IPS-18c (cell line): ENCODE data around the gene ANK2.

Experiments used
- H3K4me3 ChIP-seq: 2 replicates; pipeline ENCODE4 v1.7.0; 2013; ENCODE audit warnings: low read depth, mild to moderate bottlenecking, low read length, moderate library complexity; ENCODE audit not compliant: insufficient read depth
- H3K9me3 ChIP-seq: one replicate; pipeline ENCODE4 v1.6.1; 2013; ENCODE audit warnings: mild to moderate bottlenecking, low read length, moderate library complexity; ENCODE audit not compliant: control insufficient read depth, insufficient read depth

Gene ANK2

DNA sequence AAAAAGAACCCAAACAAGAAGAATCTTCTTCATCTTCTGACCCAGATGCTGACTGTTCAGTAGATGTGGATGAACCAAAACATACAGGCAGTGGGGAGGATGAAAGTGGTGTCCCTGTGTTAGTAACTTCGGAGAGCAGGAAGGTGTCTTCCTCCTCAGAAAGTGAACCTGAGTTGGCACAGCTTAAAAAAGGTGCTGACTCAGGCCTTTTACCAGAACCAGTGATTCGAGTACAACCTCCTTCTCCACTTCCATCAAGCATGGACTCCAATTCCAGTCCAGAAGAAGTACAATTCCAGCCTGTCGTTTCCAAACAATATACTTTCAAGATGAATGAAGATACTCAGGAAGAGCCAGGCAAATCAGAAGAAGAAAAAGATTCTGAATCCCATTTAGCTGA, 307.0 kb downstream of the ANK2 start:
- no peaks in the 10 kb centered on the region for H3K9me3 ChIP-seq
- H3K4me3 ChIP-seq, result no peak overlapping the region

GRCh38 chr4:113358784-113359183, 309.3 kb downstream of the ANK2 start:
- Histone ChIP-seq H3K4me3 (no peak overlapping the region), H3K9me3 (no peaks in the 10 kb centered on the region)

DNA sequence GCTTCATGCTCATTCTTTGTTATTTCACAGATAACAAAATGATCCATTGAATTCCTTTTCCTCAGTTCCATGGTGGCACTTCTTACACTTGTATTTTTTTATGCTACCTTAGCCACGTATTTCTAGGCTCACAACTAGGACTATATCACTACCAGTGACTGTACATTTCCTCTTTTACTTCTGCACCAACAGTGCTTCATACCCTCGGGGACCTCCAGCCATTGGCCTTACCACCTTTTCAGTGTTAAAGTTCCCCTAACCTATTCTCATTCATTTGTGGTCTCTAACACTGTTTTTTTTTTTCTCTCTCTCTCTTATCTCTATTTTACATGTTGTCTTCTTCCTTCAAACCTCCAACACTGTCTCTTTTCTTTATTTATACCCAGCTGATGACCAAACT, 315.9 kb downstream of the ANK2 start:
- Histone ChIP-seq H3K9me3 (no peaks in the 10 kb centered on the region), H3K4me3 (no peak overlapping the region)

DNA sequence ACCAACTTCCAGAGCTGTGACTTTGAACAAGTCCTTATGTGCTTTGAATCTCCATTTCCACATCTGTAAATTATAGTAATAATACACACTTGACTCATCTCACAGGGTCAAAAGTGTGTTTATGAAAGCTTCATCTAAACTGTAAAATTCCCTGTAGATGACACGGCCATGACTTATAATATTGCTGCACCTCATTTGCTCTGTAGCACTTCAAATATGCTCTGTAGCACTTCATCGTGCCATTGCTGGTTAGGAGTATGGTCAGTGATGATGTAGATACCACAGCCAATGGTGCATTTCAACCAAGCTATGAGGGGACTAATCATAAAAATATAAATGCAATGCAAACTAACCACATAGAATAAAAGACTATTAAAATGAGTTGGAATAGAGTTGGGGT, 318.6 kb downstream of the ANK2 start:
- no peaks in the 10 kb centered on the region for H3K9me3 ChIP-seq
- H3K4me3 ChIP-seq, result no peak overlapping the region

GRCh38 chr4:113371111-113371510, 321.7 kb downstream of the ANK2 start:
- no peak overlapping the region for H3K4me3 ChIP-seq
- no peaks in the 10 kb centered on the region for H3K9me3 ChIP-seq

DNA sequence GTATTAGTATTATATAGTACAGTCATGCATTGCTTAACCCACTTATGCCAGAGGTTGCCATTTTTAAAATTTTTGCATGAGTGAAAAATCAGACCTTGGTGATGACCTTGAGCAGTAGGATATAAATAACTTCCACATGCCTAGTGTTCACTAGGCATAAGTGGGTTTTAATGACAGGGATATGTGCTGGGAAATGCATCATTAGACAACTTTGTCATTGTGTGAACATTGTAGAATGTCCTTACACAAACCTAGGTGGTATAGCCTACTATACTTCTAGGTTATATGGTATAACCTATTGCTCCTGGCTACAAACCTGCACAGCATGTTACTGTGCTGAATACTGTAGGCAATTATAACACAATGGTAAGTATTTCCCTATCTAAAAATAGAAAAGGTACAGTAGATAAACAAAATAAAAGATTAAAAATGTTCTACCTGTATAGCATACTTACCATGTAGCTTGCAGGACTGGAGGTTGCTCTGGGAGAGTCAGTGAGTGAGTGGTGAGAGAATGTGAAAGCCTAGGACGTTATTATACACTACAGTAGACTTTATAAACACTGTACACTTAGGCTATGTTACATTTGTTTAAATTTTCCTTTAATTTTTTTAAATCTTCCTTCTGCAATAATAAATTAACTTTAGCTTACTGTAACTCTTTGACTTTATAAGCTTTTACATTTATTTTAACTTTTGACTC, 326.7 kb downstream of the ANK2 start:
- no peak overlapping the region for H3K4me3 ChIP-seq
- no peaks in the 10 kb centered on the region for H3K9me3 ChIP-seq

- no peaks in the 10 kb centered on the region for H3K9me3 ChIP-seq
- no peak overlapping the region for H3K4me3 ChIP-seq
Observed at GRCh38 chr4:113378836-113379235, 329.4 kb downstream of the ANK2 start.

DNA sequence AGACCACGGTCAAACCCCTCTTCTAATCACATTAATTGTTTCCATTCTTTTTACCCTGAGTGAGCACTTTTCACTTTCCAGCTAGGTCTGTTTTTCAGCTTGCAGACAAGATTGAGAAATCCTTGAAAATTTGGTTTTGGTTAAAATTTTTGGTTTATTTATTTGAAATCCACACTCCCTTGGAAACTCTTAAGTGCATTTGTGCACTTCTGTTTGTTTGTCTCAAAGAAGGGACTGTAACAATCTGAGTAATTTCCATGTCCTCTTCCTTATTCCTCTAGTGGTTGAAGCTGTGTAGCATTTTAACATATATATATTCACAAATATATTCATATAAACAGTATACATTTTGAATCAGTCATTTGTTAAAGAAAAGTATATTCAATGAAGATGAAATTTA, 333.3 kb downstream of the ANK2 start:
- no peaks in the 10 kb centered on the region for H3K9me3 ChIP-seq
- H3K4me3 ChIP-seq, result no peak overlapping the region

GRCh38 chr4:113383111-113383785, 333.8 kb downstream of the ANK2 start:
- Histone ChIP-seq H3K9me3 (no peaks in the 10 kb centered on the region), H3K4me3 (no peak overlapping the region)

DNA sequence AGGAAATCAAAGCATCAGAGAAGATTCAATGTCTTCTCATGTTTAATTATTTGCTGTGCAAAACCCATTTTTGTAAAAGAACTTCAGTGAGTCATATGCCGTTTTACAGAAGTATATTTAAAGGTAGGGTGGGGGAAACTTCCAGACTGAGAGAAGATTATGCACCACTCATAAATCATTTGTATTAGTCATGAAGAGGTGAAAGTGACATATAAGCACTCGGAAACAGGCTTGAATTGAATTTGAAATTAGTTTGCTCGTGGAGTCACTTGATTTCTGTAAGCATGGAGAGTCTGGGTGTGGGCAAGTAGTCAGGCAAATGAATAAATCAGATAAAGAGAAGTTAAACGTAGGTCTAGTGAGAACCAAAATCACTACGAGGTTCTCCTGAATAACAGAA, 335.1 kb downstream of the ANK2 start:
- Histone ChIP-seq H3K4me3 (no peak overlapping the region), H3K9me3 (no peaks in the 10 kb centered on the region)

DNA sequence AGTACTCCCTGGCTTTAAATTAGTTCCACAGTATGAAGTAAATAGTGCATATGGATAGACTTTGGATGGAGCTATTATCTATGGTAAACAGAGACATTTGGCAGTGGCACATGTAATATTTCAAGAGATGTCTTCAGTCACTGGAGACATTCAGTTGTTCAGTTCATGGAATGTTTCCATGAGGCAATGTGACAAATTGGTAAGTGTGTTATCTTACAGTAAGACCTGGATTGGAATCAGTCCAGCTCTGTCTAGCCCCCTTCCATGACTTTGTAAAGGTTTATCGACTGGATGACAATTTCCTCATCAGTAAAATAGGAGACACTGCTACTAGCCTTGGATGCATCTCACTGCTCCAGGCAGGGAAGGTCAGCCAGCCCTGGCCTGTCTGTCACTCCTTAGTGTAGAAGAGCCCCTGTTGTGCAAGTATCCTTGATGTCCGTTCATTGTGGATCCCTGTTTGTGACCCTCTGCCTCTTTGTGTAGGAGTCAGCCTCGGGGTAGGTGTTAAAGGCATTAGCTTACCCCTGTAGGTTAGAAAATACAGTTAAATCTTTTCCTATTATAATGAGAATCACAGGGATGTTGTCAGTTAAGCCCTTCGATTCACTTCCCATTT, 335.9 kb downstream of the ANK2 start:
- Histone ChIP-seq H3K9me3 (no peaks in the 10 kb centered on the region), H3K4me3 (no peak overlapping the region)

DNA sequence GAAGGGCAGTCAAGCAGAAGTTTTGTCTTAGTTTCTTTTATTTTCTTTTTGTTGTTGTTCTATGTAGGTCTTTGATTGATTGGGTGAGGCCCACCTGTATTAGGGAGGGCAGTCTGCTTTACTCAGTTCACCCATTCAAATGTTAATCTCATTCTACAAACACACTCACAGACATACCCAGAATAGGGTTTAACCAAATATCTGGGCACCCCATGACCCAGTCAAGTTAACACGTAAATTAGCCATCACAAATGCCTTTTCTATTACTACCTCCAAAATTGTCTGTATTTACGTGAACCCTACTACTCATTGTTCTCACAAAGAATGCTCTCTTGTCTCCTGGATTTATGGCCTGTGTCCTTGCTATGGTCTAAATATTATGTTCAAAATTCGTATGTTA, 339.7 kb downstream of the ANK2 start:
- Histone ChIP-seq H3K4me3 (no peak overlapping the region), H3K9me3 (no peaks in the 10 kb centered on the region)

GRCh38 chr4:113390850-113391249, 341.4 kb downstream of the ANK2 start:
- H3K4me3 ChIP-seq, result no peak overlapping the region
- H3K9me3 ChIP-seq, result no peaks in the 10 kb centered on the region

DNA sequence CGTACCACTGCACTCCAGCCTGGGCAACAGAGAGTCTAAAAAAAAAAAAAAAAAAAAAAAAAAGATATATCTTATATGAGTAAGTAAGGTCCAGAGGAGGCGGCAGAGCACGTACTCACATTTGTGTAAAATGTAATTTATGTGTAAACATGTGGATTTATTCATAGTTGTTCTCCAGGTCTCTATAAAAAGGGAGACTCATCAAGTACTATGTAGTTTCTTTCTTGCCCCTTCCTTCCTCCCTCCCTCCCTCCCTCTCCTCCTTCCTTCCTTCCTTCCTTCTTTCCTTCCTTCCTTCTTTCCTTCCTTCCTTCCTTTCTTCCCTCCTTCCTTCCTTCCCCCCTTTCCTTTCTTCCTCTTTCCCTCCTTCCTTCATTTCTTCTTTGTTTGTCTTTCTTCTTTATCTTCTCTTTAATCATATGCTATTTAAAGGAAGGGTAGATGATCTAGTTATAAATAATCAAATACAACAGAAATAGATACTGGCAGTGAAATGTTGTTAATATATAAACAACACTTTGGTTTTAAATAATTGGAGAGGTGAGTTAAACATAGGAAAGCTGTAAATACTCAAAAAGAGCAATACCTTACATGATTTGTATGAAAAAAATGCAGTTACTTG, 344.8 kb downstream of the ANK2 start:
- Histone ChIP-seq H3K9me3 (no peaks in the 10 kb centered on the region), H3K4me3 (no peak overlapping the region)

DNA sequence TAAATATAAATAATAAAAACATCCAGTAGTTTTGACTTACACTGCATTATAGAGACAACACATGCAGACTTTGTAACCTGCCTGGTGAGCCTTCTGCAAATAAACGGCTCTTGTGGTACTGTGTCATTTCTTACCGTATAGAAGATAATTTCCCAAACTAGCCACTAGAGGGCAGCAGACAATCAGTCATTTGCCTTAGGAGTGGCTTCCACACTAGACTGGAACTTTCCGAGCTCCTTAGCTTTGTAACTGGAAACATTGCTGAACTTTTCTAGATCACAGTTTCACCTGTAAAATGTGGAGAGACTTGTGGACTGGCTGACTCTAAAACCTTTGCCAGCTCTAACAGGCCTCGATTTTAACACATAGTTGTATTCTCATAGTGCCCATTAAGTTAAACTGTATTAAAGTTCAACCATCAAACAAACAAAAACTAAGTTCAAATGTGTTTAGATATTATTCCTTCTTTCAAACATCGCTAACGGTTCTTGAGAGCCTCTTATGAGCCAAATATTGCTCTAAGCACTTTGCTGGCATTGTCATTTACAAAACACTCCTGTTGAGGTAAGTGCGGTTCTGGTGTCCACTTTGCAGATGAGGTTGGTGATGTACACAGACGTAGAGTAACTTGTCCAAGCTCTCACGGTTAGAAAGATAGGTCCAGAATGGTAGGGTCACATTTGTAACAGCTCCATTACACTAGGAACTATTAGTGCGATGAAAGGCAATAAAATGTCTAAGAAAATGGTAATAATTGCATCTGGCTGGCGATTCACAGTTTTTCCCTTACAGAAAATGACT, 345.5 kb downstream of the ANK2 start:
- no peaks in the 10 kb centered on the region for H3K9me3 ChIP-seq
- H3K4me3 ChIP-seq, result no peak overlapping the region

DNA sequence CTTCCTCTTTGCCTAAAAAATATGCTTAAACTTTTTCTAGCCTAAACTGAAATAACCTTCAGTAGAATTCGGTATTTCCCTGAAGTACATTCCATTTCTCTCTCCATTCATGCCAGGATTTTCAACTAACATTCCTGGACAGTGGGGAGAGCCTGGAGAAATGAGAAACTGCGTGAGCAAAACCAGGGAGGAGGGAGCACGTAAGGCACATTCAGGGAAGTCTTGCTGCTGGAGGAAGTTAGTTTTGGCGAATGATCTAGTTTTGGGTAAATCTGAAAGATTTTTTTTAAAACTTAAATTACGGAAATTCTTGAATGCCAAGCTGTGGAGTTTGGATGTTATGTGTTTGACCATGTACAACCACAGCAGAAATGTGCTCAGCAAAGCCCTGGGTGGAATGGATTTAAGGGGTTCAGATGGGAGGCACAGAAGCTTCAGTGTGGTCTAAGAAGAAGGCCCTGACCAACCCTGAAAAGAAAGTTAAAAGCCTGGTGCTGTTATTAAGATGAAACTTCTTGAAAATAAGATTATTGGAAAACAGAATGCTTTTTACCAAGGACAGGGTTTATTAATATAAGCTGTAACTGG, 347.8 kb downstream of the ANK2 start:
- Histone ChIP-seq H3K9me3 (no peaks in the 10 kb centered on the region), H3K4me3 (no peak overlapping the region)
